ENCODE measurements around the gene PCDHB8.
"Not testable (repeated sequence)": the region's sequence is repeated elsewhere in the genome, so short reads cannot be mapped to it uniquely, and the experiment has no call there.

Gene PCDHB8

DNA sequence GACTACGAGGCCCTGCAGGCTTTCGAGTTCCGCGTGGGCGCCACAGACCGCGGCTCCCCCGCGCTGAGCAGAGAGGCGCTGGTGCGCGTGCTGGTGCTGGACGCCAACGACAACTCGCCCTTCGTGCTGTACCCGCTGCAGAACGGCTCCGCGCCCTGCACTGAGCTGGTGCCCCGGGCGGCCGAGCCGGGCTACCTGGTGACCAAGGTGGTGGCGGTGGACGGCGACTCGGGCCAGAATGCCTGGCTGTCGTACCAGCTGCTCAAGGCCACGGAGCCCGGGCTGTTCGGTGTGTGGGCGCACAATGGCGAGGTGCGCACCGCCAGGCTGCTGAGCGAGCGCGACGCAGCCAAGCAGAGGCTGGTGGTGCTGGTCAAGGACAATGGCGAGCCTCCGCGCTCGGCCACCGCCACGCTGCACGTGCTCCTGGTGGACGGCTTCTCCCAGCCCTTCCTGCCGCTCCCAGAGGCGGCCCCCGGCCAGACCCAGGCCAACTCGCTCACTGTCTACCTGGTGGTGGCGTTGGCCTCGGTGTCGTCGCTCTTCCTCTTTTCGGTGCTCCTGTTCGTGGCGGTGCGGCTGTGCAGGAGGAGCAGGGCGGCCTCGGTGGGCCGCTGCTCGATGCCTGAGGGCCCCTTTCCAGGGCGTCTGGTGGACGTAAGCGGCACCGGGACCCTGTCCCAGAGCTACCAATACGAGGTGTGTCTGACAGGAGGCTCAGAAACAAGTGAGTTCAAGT lies 6.7 kb downstream of the PCDHB8 start:
- not testable (repeated sequence) for DNase-seq (ENCODE audit: low read depth in 3 of 3)

DNA sequence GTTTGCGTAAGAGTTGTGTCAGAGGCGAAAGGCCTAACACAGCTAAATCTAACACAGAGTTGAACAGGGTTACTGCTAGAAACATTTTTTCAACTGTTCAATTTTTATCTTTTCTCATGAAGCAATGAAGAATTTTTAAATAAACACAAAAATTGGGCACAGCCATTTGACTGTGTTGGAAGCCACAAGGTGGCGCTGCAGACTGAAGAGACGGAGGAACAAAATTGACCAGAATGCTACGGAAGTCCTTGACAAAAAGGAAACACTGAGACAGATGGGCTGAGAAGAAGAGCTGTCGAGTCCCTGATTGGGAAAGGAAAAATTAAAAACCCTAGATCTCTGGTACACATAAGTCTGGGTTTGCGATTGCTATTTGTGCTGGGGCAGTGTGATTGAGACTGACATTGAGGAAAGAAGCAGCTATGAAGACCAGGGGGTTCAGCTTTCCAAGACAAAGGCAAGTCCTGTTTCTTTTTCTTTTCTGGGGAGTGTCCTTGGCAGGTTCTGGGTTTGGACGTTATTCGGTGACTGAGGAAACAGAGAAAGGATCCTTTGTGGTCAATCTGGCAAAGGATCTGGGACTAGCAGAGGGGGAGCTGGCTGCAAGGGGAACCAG lies 9.4 kb downstream of the PCDHB8 start, which contains the start of gene PCDHB9:
Gene PCDHB9 (plus strand): TSS at position 265 of the 616 bp plus-strand sequence. CDS start 158 bp downstream, at position 423.
- DNase-seq (ENCODE audit: low read depth in 3 of 3): peak in 1 of 3 experiments; percentile 14

DNA sequence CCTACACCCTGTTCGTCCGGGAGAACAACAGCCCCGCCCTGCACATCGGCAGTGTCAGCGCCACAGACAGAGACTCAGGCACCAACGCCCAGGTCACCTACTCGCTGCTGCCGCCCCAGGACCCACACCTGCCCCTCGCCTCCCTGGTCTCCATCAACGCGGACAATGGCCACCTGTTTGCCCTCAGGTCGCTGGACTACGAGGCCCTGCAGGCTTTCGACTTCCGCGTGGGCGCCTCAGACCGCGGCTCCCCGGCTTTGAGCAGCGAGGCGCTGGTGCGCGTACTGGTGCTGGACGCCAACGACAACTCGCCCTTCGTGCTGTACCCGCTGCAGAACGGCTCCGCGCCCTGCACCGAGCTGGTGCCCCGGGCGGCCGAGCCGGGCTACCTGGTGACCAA lies 11.1 kb downstream of the PCDHB8 start:
- not testable (repeated sequence) for DNase-seq (ENCODE audit: low read depth in 3 of 3)

DNA sequence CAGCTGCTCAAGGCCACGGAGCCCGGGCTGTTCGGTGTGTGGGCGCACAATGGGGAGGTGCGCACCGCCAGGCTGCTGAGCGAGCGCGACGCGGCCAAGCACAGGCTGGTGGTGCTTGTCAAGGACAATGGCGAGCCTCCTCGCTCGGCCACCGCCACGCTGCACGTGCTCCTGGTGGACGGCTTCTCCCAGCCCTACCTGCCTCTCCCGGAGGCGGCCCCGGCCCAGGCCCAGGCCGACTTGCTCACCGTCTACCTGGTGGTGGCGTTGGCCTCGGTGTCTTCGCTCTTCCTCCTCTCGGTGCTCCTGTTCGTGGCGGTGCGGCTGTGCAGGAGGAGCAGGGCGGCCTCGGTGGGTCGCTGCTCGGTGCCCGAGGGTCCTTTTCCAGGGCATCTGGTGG lies 11.5 kb downstream of the PCDHB8 start:
- not testable (repeated sequence) for DNase-seq (ENCODE audit: low read depth in 3 of 3)

DNA sequence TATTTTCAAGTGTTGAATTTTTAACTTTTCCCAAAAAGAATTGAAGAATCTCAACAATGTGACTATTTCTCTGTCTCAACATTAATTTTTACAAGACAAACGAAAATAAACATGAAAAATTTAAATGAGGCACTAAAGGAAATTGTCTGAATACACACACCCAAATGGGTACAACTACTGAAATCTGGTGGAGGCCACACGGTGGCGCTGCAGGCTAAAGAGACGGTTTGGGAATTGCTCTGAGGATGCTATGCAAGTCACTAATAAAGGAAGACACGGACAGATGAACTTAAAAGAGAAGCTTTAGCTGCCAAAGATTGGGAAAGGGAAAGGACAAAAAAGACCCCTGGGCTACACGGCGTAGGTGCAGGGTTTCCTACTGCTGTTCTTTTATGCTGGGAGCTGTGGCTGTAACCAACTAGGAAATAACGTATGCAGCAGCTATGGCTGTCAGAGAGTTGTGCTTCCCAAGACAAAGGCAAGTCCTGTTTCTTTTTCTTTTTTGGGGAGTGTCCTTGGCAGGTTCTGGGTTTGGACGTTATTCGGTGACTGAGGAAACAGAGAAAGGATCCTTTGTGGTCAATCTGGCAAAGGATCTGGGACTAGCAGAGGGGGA lies 14.6 kb downstream of the PCDHB8 start, which contains the start of gene PCDHB10:
Gene PCDHB10 (plus strand): TSS at position 244 of the 616 bp plus-strand sequence. CDS start 200 bp downstream, at position 444.
- DNase-seq (ENCODE audit: low read depth in 3 of 3): peak in 1 of 3 experiments; percentile 21

DNA sequence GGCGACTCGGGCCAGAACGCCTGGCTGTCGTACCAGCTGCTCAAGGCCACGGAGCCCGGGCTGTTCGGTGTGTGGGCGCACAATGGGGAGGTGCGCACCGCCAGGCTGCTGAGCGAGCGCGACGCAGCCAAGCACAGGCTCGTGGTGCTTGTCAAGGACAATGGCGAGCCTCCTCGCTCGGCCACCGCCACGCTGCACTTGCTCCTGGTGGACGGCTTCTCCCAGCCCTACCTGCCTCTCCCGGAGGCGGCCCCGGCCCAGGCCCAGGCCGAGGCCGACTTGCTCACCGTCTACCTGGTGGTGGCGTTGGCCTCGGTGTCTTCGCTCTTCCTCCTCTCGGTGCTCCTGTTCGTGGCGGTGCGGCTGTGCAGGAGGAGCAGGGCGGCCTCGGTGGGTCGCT lies 16.7 kb downstream of the PCDHB8 start:
- DNase-seq (ENCODE audit: low read depth in 3 of 3): not testable (repeated sequence)

DNA sequence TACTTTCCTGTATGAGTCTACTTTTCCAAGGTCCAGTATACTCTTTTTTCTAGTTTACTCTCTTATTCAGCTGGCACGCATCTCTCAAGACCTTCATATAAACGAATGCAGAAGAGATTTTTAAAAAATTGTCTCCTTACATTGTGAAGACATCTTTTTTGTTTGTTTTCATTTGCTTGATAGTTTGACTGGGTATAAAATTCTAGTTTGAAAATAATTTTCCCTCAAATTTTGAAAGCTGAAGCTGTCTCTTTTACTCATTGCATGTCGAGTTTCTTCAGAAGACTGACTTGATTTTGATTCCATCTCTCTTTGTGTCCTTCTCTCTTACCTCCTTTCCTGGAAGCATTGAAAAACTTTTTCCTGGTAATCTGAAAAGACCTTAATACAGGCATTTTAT lies 18.8 kb downstream of the PCDHB8 start:
- no peak for DNase-seq (ENCODE audit: low read depth in 3 of 3)

DNA sequence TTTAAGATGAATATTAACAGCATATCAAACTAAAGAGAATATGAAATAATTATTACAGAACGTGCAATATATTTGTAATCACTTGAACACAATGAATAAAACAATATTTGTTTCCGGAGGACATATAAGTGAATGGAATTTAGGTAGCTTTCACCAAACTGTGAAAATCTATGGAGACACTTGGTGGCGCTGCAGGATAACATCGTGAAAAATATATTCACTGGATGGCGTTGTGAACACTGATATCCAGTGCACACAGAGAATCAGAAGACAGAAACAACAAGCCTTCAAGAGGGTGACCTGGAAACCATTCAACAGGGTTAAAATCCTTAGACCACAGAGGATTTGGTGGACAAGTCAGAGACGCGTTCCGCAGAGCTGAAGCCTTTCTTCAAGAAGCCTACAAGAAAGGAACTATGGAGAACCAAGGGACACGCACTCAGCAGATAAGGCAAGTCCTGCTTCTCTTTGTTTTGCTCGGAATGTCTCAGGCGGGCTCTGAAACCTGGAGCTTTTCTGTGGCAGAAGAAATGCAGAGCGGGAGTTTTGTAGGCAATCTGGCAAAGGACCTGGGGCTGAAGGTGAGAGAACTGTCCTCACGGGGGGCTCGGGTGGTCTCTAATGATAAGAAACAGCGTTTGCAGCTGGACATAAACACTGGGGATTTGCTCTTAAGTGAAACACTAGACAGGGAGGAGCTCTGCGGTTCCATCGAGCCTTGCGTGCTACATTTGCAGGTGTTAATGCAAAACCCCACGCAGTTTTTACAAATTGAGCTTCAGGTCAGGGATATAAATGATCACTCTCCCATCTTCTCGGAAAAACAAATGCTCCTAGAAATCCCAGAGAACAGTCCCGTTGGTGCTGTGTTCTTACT lies 22.0 kb downstream of the PCDHB8 start, which contains the start of gene PCDHB11:
Gene PCDHB11 (plus strand): TSS at position 269 of the 877 bp plus-strand sequence. CDS start 148 bp downstream, at position 417.
- no peak for DNase-seq (ENCODE audit: low read depth in 3 of 3)

DNA sequence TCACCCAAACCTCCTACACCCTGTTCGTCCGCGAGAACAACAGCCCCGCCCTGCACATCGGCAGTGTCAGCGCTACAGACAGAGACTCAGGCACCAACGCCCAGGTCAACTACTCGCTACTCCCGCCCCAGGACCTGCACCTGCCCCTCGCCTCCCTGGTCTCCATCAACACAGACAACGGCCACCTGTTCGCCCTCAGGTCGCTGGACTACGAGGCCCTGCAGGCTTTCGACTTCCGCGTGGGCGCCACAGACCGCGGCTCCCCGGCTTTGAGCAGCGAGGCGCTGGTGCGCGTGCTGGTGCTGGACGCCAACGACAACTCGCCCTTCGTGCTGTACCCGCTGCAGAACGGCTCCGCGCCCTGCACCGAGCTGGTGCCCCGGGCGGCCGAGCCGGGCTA lies 23.5 kb downstream of the PCDHB8 start:
- not testable (repeated sequence) for DNase-seq (ENCODE audit: low read depth in 3 of 3)

DNA sequence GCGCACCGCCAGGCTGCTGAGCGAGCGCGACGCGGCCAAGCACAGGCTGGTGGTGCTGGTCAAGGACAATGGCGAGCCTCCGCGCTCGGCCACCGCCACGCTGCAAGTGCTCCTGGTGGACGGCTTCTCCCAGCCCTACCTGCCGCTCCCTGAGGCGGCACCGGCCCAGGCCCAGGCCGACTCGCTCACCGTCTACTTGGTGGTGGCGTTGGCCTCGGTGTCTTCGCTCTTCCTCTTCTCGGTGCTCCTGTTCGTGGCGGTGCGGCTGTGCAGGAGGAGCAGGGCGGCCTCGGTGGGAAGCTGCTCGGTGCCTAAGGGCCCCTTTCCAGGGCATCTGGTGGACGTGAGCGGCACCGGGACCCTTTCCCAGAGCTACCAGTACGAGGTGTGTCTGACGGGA lies 24.1 kb downstream of the PCDHB8 start:
- not testable (repeated sequence) for DNase-seq (ENCODE audit: low read depth in 3 of 3)

DNA sequence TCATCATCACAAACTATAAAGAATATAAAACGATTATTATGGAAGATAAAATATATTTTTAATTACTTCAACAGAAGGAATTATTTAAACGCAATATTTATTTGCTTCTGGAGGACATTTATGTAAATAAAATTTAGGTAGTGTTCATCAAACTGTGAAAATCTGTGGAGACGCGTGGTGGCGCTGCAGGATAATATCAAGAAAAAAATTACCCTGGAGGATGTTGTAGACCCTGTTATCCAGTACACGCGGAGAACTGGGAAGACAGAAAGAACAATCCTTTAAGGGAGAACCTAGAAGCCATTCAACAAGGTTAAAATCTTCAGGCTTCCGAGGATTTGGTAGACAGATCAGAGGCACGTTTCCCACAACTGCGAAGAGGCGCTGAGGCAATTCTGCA lies 30.9 kb downstream of the PCDHB8 start, which contains the start of gene PCDHB12:
Gene PCDHB12 (plus strand): TSS at position 242 of the 400 bp plus-strand sequence. CDS start 189 bp downstream, outside the sequence.
- DNase-seq (ENCODE audit: low read depth in 3 of 3): no peak

DNA sequence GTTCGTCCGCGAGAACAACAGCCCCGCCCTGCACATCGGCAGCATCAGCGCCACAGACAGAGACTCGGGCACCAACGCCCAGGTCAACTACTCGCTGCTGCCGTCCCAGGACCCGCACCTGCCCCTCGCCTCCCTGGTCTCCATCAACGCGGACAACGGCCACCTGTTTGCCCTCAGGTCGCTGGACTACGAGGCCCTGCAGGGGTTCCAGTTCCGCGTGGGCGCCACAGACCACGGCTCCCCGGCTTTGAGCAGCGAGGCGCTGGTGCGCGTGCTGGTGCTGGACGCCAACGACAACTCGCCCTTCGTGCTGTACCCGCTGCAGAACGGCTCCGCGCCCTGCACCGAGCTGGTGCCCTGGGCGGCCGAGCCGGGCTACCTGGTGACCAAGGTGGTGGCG lies 32.7 kb downstream of the PCDHB8 start:
- not testable (repeated sequence) for DNase-seq (ENCODE audit: low read depth in 3 of 3)

DNA sequence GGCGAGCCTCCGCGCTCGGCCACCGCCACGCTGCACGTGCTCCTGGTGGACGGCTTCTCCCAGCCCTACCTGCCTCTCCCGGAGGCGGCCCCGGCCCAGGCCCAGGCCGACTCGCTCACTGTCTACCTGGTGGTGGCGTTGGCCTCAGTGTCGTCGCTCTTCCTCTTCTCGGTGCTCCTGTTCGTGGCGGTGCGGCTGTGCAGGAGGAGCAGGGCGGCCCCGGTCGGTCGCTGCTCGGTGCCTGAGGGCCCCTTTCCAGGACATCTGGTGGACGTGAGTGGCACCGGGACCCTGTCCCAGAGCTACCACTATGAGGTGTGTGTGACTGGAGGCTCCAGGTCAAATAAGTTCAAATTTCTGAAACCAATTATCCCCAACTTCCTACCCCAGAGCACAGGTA lies 33.3 kb downstream of the PCDHB8 start:
- not testable (repeated sequence) for DNase-seq (ENCODE audit: low read depth in 3 of 3)

DNA sequence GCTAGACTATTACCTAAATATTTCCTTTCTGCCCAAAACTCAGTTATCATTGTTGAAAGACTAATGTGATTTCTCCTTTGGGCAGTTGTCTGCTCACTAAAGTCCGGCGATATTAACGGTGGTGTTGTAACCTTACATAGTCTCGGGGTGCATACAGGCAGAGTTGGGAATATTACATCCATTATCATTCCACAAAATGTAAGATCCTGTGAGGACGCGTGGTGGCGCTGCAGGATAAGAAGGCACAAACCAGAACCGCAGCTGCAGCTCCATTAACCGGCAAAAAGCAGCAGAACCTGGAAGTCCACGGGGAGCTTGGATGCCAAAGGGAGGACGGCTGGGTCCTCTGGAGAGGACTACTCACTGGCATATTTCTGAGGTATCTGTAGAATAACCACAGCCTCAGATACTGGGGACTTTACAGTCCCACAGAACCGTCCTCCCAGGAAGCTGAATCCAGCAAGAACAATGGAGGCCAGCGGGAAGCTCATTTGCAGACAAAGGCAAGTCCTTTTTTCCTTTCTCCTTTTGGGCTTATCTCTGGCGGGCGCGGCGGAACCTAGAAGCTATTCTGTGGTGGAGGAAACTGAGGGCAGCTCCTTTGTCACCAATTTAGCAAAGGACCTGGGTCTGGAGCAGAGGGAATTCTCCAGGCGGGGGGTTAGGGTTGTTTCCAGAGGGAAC lies 36.2 kb downstream of the PCDHB8 start, which contains the start of gene PCDHB13:
Gene PCDHB13 (plus strand): TSS at position 264 of the 684 bp plus-strand sequence. CDS start 205 bp downstream, at position 469.
- peak in 1 of 3 experiments; percentile 16 for DNase-seq (ENCODE audit: low read depth in 3 of 3)

DNA sequence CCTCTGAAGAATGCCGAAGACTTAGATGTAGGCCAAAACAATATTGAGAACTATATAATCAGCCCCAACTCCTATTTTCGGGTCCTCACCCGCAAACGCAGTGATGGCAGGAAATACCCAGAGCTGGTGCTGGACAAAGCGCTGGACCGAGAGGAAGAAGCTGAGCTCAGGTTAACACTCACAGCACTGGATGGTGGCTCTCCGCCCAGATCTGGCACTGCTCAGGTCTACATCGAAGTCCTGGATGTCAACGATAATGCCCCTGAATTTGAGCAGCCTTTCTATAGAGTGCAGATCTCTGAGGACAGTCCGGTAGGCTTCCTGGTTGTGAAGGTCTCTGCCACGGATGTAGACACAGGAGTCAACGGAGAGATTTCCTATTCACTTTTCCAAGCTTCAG lies 37.0 kb downstream of the PCDHB8 start:
- not testable (repeated sequence) for DNase-seq (ENCODE audit: low read depth in 3 of 3)

DNA sequence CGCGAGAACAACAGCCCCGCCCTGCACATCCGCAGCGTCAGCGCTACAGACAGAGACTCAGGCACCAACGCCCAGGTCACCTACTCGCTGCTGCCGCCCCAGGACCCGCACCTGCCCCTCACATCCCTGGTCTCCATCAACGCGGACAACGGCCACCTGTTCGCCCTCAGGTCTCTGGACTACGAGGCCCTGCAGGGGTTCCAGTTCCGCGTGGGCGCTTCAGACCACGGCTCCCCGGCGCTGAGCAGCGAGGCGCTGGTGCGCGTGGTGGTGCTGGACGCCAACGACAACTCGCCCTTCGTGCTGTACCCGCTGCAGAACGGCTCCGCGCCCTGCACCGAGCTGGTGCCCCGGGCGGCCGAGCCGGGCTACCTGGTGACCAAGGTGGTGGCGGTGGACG lies 37.9 kb downstream of the PCDHB8 start:
- DNase-seq (ENCODE audit: low read depth in 3 of 3): not testable (repeated sequence)

DNA sequence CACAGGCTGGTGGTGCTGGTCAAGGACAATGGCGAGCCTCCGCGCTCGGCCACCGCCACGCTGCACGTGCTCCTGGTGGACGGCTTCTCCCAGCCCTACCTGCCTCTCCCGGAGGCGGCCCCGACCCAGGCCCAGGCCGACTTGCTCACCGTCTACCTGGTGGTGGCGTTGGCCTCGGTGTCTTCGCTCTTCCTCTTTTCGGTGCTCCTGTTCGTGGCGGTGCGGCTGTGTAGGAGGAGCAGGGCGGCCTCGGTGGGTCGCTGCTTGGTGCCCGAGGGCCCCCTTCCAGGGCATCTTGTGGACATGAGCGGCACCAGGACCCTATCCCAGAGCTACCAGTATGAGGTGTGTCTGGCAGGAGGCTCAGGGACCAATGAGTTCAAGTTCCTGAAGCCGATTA lies 38.4 kb downstream of the PCDHB8 start:
- not testable (repeated sequence) for DNase-seq (ENCODE audit: low read depth in 3 of 3)

DNA sequence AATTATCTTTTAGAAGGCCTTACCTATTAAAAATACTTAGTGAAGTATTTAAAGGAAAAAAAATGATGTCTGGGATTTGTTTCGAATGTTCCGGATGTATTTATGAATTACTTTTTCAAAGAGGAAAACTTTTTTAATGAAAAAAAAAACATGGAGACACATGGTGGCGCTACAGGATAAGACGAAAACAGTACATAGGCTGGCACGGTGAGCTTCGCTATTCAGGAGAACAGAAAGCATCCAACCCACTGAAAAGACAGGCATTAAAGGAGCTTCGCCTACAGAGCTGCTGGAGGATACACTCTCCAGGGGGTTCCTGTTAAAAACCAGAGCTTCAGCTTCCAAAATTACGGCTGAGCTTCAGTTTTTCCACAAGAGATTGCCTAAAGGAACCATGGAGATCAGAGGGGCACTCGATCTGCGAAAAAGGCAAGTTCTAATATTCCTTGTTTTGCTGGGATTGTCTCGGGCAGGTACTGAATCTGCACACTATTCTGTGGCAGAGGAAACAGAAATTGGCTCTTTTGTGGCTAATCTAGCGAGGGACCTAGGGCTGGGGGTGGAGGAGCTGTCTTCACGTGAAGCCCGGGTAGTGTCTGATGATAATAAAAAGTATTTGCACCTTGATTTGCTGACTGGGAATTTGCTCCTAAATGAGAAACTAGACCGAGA lies 45.7 kb downstream of the PCDHB8 start, which contains the start of gene PCDHB14:
Gene PCDHB14 (plus strand): TSS at position 232 of the 672 bp plus-strand sequence. CDS start 163 bp downstream, at position 395.
- no peak for DNase-seq (ENCODE audit: low read depth in 3 of 3)

DNA sequence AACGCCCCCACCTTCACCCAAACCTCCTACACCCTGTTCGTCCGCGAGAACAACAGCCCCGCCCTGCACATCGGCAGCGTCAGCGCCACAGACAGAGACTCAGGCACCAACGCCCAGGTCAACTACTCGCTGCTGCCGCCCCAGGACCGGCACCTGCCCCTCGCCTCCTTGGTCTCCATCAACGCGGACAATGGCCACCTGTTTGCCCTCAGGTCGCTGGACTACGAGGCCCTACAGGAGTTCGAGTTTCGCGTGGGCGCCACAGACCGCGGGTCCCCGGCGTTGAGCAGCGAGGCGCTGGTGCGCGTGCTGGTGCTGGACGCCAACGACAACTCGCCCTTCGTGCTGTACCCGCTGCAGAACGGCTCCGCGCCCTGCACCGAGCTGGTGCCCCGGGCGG lies 47.3 kb downstream of the PCDHB8 start:
- not testable (repeated sequence) for DNase-seq (ENCODE audit: low read depth in 3 of 3)

DNA sequence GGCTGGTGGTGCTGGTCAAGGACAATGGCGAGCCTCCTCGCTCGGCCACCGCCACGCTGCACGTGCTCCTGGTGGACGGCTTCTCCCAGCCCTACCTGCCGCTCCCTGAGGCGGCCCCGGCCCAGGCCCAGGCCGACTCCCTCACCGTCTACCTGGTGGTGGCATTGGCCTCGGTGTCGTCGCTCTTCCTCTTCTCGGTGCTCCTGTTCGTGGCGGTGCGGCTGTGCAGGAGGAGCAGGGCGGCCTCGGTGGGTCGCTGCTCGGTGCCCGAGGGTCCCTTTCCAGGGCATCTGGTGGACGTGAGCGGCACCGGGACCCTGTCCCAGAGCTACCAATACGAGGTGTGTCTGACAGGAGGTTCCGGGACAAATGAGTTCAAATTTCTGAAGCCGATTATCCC lies 47.8 kb downstream of the PCDHB8 start:
- DNase-seq (ENCODE audit: low read depth in 3 of 3): not testable (repeated sequence)

Measured in stimulated activated CD4-positive, alpha-beta T cell treated with anti-CD3 and anti-CD28 coated beads, TNF-alpha, amount 100 ng/mL, for 24 hours (primary cell).